NK-92 treated with Interleukin-12 subunit alpha and Interleukin-12 subunit beta, amount 100 ng/mL, for 24 hours (cell line): ENCODE results near the gene FUOM.

Experiments
- DNase-seq: peaks from one replicate; lab custom pipeline; 2025; lab: John Stamatoyannopoulos, UW

Gene FUOM

GRCh38 chr10:133350283-133350949 lies 7.4 kb downstream of the FUOM start:
- no peak for DNase-seq

DNA sequence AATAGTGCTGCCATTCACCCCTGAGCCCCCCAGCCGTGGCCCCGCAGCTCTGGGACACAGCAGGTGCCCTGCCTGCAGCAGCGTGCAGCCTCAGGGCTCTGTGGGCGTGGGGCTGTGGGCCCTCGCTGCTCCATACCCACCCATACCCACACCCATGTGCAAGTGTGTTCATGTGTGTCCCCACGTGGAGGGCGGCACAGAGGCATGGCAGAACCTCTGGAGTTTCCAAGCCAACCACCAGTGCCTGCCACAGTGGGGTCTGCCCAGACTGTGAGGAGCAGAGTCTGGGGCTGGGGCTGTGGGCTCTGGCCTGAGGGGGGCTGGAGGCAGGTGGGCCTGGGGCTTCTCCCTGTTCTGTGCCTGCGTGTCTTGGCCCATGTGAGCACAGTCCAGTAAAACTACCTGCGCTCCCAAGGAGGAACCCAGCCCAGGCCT lies 8.2 kb downstream of the FUOM start:
- DNase-seq, result no peak

- no peak for DNase-seq
Observed at GRCh38 chr10:133349160-133349568, 8.7 kb downstream of the FUOM start.

DNA sequence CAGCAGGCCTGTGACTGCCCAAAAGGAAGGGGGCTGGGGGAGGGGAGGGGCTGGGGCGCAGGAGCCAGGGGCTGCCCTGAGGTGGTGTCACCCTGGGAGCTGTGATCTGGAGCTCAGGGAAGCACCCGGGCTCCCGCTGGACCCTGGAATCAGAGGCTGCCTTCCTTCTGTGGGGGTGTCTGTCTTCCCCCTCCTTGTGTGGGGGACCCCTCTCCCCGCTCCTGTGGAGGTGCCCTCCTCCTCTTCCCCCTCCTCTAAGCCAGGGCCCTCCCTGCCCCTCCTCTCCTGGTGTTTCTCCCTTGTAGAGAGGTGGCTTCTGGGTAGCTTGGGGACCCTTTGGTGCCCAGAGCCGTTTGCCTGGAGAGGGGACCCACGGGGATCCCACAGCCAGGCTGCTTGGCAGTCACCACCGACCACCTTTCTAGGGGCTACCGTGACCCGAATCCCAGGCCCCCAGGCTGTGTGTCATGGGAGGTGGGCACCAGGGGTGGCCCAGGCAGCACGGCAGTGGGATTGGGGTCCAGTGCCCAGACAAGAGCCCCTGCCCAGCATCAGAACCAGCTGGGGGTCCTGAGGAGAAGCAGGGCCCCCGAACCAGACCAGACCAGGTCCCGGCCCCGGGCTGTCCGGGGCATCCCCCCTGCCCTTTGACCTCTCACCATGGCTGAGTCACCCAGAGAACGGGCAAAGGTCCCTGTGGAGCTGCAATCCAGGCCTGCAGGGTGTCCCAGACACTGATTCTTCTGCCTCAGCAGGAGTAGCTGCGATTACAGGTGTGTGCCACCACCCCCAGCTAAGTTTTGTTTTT lies 9.9 kb downstream of the FUOM start:
- DNase-seq, result no peak

DNA sequence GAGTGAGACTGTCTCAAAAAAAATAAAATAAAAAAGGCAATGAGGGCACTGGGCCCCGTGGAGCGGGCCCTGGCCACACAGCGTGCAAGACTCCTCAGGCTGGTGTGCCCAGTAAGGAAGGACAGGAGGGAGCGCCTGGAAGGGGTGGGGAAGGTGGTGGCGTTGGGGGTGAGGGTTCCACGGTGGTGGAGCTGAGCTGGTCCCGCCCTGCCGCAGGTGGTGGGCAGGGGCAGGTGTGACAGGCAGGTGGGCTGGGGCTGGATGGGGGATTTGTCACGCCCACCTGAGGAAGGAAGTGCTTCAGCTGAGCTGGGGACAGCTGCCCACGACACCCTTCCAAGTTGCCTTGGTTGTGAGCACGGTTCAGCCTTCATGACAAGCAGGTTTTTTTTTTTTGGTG lies 11.4 kb downstream of the FUOM start:
- no peak for DNase-seq

- no peak for DNase-seq
Observed at GRCh38 chr10:133344236-133344635, 13.6 kb downstream of the FUOM start.

GRCh38 chr10:133343558-133343957 lies 14.3 kb downstream of the FUOM start:
- DNase-seq, result no peak

GRCh38 chr10:133342942-133343341 lies 14.9 kb downstream of the FUOM start:
- DNase-seq, result no peak

DNA sequence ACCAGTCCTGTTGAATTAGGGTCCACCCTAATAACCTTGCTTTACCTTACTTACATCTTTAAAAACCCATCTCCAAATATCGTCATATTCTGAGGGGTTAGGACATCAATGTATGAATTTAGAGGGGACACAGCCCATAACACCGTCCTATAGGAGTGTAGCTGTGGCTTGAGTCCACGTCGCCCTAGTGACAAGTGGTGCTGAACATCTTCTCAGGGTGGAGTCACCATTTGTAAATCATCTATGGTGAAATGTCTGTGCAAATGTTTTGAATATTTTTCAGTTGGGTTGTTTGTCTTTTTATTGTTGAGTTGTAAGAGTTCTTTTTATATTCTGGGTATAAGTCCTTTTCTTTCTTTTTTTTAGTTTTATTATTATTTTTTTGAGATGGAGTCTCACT lies 15.8 kb downstream of the FUOM start:
- no peak for DNase-seq

DNA sequence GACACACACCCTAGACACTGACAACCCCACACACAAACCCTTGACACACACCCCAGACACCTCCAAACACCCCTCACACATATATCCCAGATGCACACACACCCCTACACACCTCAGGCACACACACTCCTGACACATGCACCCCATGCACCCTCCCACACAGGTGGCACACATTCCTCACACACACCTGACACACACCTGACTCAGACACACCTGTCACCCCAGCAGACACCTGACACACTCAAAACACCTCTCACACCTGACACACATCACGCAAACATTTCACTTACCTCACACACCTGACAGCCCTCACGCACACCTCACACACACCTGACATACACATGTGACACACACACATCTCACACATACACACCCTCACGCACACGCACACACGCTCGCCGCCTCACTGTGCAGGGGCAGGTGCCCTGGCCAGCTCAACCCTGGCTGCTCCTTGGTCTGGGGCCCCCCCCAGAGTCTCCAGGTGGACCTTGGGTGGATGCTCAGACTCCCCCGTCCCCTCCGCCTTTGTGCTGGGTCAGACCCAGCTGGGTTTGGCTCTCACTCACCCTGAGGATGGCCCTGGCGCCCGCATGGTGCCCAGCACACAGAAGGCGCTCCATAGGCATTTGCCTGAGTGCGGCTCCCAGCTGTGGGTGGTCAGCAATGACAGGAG lies 18.0 kb downstream of the FUOM start:
- DNase-seq, result no peak

GRCh38 chr10:133338080-133339071 lies 19.4 kb downstream of the FUOM start:
- no peak for DNase-seq

DNA sequence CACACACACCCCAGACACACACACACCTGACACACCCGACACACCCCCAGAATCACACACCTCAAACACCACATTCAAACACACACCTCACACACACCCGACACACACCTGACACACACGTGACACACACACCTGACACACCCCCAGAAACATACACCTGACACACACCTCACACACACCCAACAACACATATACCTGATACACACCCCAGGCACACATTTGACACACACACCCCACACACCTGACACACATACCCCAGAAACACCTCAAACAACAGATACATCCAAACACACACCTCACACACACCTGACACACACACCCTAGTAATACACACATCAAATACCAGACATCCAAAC lies 20.5 kb downstream of the FUOM start:
- DNase-seq, result no peak

DNA sequence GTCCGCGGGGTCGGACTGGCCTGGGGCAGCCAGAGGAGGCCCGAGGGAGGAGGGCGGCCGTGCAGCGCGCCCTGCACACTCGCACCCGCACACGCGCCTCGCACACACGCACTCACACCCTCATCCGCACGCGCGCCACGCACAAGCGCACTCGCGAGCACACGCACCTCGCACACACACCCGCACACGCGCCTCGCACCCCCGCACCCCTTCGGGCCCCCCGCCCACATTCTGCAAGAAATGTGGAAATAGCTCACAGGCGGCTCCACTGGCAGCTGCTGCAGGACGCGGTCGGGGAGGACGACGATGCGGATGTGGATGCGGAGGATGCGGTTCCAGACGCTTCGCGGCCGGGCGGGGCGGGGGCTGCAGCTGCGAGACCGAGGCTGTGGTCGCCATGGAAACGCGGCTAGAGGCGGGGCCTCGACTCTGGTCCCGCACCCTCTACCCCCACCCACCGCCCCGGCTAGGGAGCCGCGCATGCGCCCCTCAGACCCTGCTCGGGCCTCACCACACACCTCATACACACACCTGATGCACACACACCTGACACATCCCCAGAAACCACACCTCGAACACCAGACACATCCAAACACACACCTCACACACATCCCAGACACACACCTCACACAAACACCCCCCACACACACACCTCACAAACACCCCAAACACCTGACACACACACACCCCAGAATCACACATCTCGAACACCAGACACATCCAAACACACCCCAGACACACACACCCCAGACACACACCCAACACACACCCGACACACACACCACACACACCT lies 21.0 kb downstream of the FUOM start, which contains the start of gene CALY:
Gene CALY, minus strand, starts transcription at position 320 of the 793 bp plus-strand sequence. CDS start 7,907 bp downstream, outside the sequence.
- DNase-seq, result no peak

- no peak for DNase-seq
Observed at GRCh38 chr10:133336118-133336576, 21.7 kb downstream of the FUOM start.

- DNase-seq, result no peak
Observed at GRCh38 chr10:133335246-133336117, 22.3 kb downstream of the FUOM start.

DNA sequence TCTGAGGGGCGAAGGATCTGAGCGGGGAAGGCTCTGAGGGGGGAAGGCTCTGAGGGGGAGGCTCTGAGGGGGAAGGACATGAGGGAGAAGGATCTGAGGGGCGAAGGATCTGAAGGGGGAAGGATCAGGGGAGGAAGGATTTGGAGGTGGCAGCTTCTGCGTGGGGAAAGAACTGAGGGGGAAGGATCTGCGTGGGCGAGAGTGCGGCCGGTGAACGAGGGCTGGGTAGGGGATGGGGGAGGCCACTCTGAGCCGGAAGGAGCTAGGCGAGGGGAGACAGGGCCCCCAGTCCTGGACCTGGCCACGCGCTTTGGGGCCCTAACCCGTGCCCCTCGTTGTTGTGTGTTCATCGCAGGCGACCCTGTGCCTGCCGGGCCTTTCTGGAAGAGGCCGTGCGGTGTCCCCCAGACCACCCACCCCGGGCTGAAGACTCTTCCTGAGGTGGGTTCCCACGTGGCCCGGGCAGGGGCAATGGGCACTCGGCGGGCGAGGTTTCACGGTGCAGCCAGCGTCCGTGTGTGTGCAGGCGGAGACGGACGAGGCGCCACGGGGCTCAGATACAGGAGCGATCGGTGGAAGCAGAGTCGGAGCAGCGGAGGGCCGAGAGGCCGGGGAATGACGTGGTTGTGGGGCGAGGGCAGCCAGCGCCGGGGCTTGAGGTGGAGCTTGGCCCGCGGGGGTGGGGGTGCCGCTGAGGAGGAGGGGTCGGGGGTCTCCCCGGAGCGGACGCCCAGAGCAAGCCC lies 23.1 kb downstream of the FUOM start:
- DNase-seq, result no peak

DNA sequence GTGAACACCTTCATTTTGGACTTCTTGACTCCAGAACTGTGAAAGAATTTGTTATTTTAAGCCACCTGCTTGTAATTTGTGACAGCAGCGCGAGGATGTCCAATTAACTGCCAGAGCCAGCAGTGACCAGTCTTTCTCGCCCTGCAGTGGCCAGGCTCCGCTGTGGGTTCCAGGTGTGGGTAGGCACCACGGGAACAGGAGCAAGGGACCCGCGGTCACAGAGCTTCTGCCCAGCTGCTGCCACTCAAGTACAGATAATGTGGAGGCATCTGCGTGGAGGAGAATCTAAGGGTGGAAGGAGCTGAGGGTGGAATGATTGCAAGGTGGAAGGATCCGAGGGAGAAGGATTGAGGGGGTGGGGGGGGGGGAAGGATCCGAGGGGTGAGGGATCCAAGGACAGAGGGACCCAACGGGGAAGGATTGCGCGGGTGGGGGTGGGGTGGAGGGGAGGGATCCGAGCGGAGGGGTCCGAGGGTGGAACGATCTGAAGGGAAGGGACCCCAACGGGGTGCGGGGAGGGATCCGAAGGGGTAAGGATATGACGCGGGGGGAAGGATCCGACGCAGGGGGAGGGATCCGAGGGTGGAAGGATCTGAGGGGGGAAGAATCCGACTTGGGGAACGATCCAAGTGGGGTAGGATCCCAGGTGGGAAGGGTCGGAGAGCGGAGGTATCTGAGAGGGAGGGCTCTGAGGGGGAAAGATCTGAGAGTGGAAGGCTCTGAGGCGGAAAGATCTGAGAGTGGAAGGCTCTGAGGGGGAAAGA lies 24.7 kb downstream of the FUOM start:
- no peak for DNase-seq

DNA sequence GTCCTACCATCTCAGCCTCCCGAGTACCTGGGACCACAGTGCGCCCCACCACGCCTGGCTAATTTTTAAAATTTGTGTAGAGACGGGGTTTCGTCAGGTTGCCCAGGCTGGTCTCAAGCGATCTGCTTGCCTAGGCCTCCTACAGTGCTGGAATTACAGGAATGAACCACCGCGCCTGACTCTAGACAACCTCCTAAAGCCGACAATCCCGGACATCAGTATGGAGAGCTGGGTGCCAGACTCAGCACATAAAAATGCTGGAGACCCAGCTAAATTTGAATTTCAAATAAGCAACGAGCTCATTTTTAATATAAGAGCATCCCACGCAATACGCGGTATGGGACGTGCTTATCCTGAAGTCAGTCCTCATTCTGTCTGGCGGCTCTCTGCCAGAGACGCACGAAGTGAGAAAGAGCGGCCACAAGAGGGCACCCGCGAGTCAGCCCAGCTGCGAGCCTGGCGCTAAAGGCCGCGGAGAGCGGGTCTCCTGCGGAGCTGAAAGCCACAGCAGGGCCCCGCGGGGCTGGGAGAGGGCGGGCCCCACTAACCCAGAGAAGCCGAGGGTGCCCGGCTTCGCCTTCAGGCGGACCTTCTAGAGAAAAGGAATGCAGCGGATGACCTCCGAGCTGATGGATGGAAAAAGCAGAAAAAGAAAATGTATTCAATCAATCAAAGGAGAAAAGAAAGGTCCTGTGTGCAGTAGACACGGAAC lies 28.2 kb downstream of the FUOM start:
- DNase-seq, result peak; percentile 61
